ENCODE measurements around the gene NRSN2.

GRCh38 chr20:353166-353565, 6.3 kb downstream of the NRSN2 start:
- no peak for TF ChIP-seq CTCF (IDR thresholded peaks at IDR 0.05)
- TF ChIP-seq POLR2A (IDR thresholded peaks at IDR 0.05) = no peak
